ENCODE data around the gene SDHB. TPM values are rescaled to one million over a fixed set of nuclear protein-coding genes. Genes with fewer than 3 reads are reported as not detected.

Gene SDHB
- total RNA-seq, 2 experiments from 2014 or later = 72.4 to 74.7 TPM

GRCh38 chr1:17011092-17011438, 42.8 kb downstream of the SDHB start:
- no peaks in the 10 kb centered on the region for H3K9me3 Mint-ChIP-seq
- POLR2A ChIA-PET = no interaction called here
- peak overlapping the region; percentile 70 for H3K27ac Mint-ChIP-seq
- H3K27me3 Mint-ChIP-seq = no peaks in the 10 kb centered on the region
- peaks cover 20% of the 10 kb centered on the region for H3K4me1 Mint-ChIP-seq
- DNase-seq (no peak), ATAC-seq (ENCODE audit: low read depth) (no peak)
- H3K36me3 Mint-ChIP-seq = no peaks in the 10 kb centered on the region
- H3K4me3 Mint-ChIP-seq = peak overlapping the region; percentile 86

- Mint-ChIP-seq H3K27me3 (no peaks in the 10 kb centered on the region), H3K27ac (no peak overlapping the region), H3K4me3 (no peak overlapping the region), H3K36me3 (no peaks in the 10 kb centered on the region), H3K4me1 (peaks cover 20% of the 10 kb centered on the region), H3K9me3 (no peaks in the 10 kb centered on the region)
- DNase-seq = no peak
- no peak for ATAC-seq (ENCODE audit: low read depth)
- POLR2A ChIA-PET = no interaction called here
These were observed 44.1 kb downstream of the SDHB start for GRCh38 chr1:17009706-17010105.

GRCh38 chr1:17008208-17008855, 45.5 kb downstream of the SDHB start:
- DNase-seq = no peak
- no peak overlapping the region for H3K4me3 Mint-ChIP-seq
- H3K36me3 Mint-ChIP-seq = peaks cover 5% of the 10 kb centered on the region
- POLR2A ChIA-PET = interaction anchor here (0.7 kb wide), 1 partner anchor 30 kb away, joined by 4 read pairs; no protein-coding TSS in a partner anchor
- H3K4me1 Mint-ChIP-seq = peaks cover 15% of the 10 kb centered on the region
- no peak overlapping the region for H3K27ac Mint-ChIP-seq
- no peaks in the 10 kb centered on the region for H3K9me3 Mint-ChIP-seq
- ATAC-seq (ENCODE audit: low read depth) = no peak
- H3K27me3 Mint-ChIP-seq = no peaks in the 10 kb centered on the region

- peaks cover 5% of the 10 kb centered on the region for H3K36me3 Mint-ChIP-seq
- no peaks in the 10 kb centered on the region for H3K9me3 Mint-ChIP-seq
- ATAC-seq (ENCODE audit: low read depth) = no peak
- no peak overlapping the region for H3K27ac Mint-ChIP-seq
- POLR2A ChIA-PET = interaction anchor here (0.6 kb wide), 1 partner anchor 424 kb away, joined by 4 read pairs; no protein-coding TSS in a partner anchor
- no peaks in the 10 kb centered on the region for H3K27me3 Mint-ChIP-seq
- peaks cover 14% of the 10 kb centered on the region for H3K4me1 Mint-ChIP-seq
- H3K4me3 Mint-ChIP-seq = no peak overlapping the region
- DNase-seq = no peak
These were observed 46.7 kb downstream of the SDHB start for GRCh38 chr1:17007121-17007520.

- DNase-seq = no peak
- H3K4me1 Mint-ChIP-seq = peaks cover 6% of the 10 kb centered on the region
- H3K4me3 Mint-ChIP-seq = no peak overlapping the region
- H3K36me3 Mint-ChIP-seq = peaks cover 5% of the 10 kb centered on the region
- H3K27ac Mint-ChIP-seq = no peak overlapping the region
- ATAC-seq (ENCODE audit: low read depth) = no peak
- POLR2A ChIA-PET = no interaction called here
- H3K9me3 Mint-ChIP-seq = no peaks in the 10 kb centered on the region
- no peaks in the 10 kb centered on the region for H3K27me3 Mint-ChIP-seq
These were observed 48.5 kb downstream of the SDHB start for GRCh38 chr1:17005365-17005740.

GRCh38 chr1:17004466-17005364, 49.1 kb downstream of the SDHB start:
- no peaks in the 10 kb centered on the region for H3K9me3 Mint-ChIP-seq
- DNase-seq (no peak), ATAC-seq (ENCODE audit: low read depth) (no peak)
- H3K4me1 Mint-ChIP-seq = peaks cover 2% of the 10 kb centered on the region
- H3K36me3 Mint-ChIP-seq = peaks cover 5% of the 10 kb centered on the region
- POLR2A ChIA-PET = interaction anchor here (2.0 kb wide), 1 partner anchor 18 kb away, joined by 4 read pairs; no protein-coding TSS in a partner anchor
- no peak overlapping the region for H3K27ac Mint-ChIP-seq
- no peak overlapping the region for H3K4me3 Mint-ChIP-seq
- H3K27me3 Mint-ChIP-seq = no peaks in the 10 kb centered on the region

GRCh38 chr1:17002524-17002902, 51.3 kb downstream of the SDHB start:
- Mint-ChIP-seq H3K4me3 (no peak overlapping the region), H3K9me3 (no peaks in the 10 kb centered on the region), H3K4me1 (no peaks in the 10 kb centered on the region), H3K27ac (no peak overlapping the region), H3K27me3 (no peaks in the 10 kb centered on the region), H3K36me3 (peaks cover 5% of the 10 kb centered on the region)
- DNase-seq = no peak
- no peak for ATAC-seq (ENCODE audit: low read depth)
- POLR2A ChIA-PET = interaction anchor here (2.0 kb wide), 1 partner anchor 20 kb away, joined by 4 read pairs; no protein-coding TSS in a partner anchor

GRCh38 chr1:17001760-17002523, 51.9 kb downstream of the SDHB start:
- Mint-ChIP-seq H3K27me3 (no peaks in the 10 kb centered on the region), H3K4me1 (no peaks in the 10 kb centered on the region), H3K9me3 (no peaks in the 10 kb centered on the region), H3K4me3 (no peak overlapping the region), H3K27ac (no peak overlapping the region), H3K36me3 (peaks cover 5% of the 10 kb centered on the region)
- no peak for DNase-seq
- POLR2A ChIA-PET = no interaction called here
- ATAC-seq (ENCODE audit: low read depth) = no peak

- POLR2A ChIA-PET = no interaction called here
- H3K36me3 Mint-ChIP-seq = peaks cover 9% of the 10 kb centered on the region
- no peak overlapping the region for H3K4me3 Mint-ChIP-seq
- H3K9me3 Mint-ChIP-seq = no peaks in the 10 kb centered on the region
- H3K27me3 Mint-ChIP-seq = no peaks in the 10 kb centered on the region
- H3K4me1 Mint-ChIP-seq = no peaks in the 10 kb centered on the region
- DNase-seq (no peak), ATAC-seq (ENCODE audit: low read depth) (no peak)
- H3K27ac Mint-ChIP-seq = no peak overlapping the region
These were observed 54.0 kb downstream of the SDHB start for GRCh38 chr1:16999863-17000262.

GRCh38 chr1:16998589-16998988, 55.2 kb downstream of the SDHB start:
- ATAC-seq (ENCODE audit: low read depth) (no peak), DNase-seq (no peak)
- Mint-ChIP-seq H3K27ac (no peak overlapping the region), H3K36me3 (peaks cover 3% of the 10 kb centered on the region), H3K4me3 (no peak overlapping the region), H3K27me3 (no peaks in the 10 kb centered on the region), H3K4me1 (no peaks in the 10 kb centered on the region), H3K9me3 (no peaks in the 10 kb centered on the region)
- POLR2A ChIA-PET = no interaction called here

GRCh38 chr1:16996845-16997244, 57.0 kb downstream of the SDHB start:
- Mint-ChIP-seq H3K4me3 (no peak overlapping the region), H3K27me3 (no peaks in the 10 kb centered on the region), H3K4me1 (no peaks in the 10 kb centered on the region), H3K9me3 (no peaks in the 10 kb centered on the region), H3K36me3 (peaks cover 3% of the 10 kb centered on the region), H3K27ac (no peak overlapping the region)
- no peak for ATAC-seq (ENCODE audit: low read depth)
- DNase-seq = no peak
- POLR2A ChIA-PET = interaction anchor here (0.6 kb wide), 1 partner anchor 27 kb away, joined by 3 read pairs; no protein-coding TSS in a partner anchor

- ATAC-seq (ENCODE audit: low read depth) = no peak
- no peak overlapping the region for H3K4me3 Mint-ChIP-seq
- no peaks in the 10 kb centered on the region for H3K4me1 Mint-ChIP-seq
- no peaks in the 10 kb centered on the region for H3K9me3 Mint-ChIP-seq
- H3K36me3 Mint-ChIP-seq = peaks cover 3% of the 10 kb centered on the region
- POLR2A ChIA-PET = no interaction called here
- H3K27ac Mint-ChIP-seq = no peak overlapping the region
- DNase-seq = no peak
- no peaks in the 10 kb centered on the region for H3K27me3 Mint-ChIP-seq
These were observed 60.3 kb downstream of the SDHB start for GRCh38 chr1:16993521-16994038.

- no peak overlapping the region for H3K27ac Mint-ChIP-seq
- no peak for ATAC-seq (ENCODE audit: low read depth)
- DNase-seq = no peak
- no peak overlapping the region for H3K4me3 Mint-ChIP-seq
- no peaks in the 10 kb centered on the region for H3K27me3 Mint-ChIP-seq
- no peaks in the 10 kb centered on the region for H3K9me3 Mint-ChIP-seq
- POLR2A ChIA-PET = no interaction called here
- H3K4me1 Mint-ChIP-seq = no peaks in the 10 kb centered on the region
- peaks cover 3% of the 10 kb centered on the region for H3K36me3 Mint-ChIP-seq
These were observed 61.2 kb downstream of the SDHB start for GRCh38 chr1:16992675-16993074.

All from activated naive CD8-positive, alpha-beta T cell treated with anti-CD3 and anti-CD28 coated beads, Interleukin-2, amount 10 ng/mL, durations not matched to agents 7 days and 5 days (primary cell).